Spinal cord (tissue), 10 donors: Measurements from ENCODE around the gene MRPL51. TPM values are rescaled to one million over a fixed set of nuclear protein-coding genes. Genes with fewer than 3 reads are reported as not detected.

Experiments
- DNase-seq, 6 donors: peaks; one replicate each; pipeline versions ENCODE4 v3.0.0 to v3.0.0-alpha.2; 2013 to 2015; ENCODE audit warnings: low spot score in 6 of 6, low read depth in 4 of 6
- H3K27ac ChIP-seq: one replicate; pipeline ENCODE4 v1.5.1; 2013; ENCODE audit warnings: low read depth, low read length, control low read depth
- H3K27me3 ChIP-seq: one replicate; pipeline ENCODE4 v1.6.1; 2013; ENCODE audit warnings: low read length; ENCODE audit not compliant: control insufficient read depth, insufficient read depth
- H3K36me3 ChIP-seq: one replicate; pipeline ENCODE4 v1.6.1; 2013; ENCODE audit warnings: low read length; ENCODE audit not compliant: control insufficient read depth, insufficient read depth
- H3K4me1 ChIP-seq: one replicate; pipeline ENCODE4 v1.6.1; 2013; ENCODE audit warnings: low read length; ENCODE audit not compliant: control insufficient read depth, insufficient read depth
- H3K4me3 ChIP-seq: one replicate; pipeline ENCODE4 v1.5.1; 2013; ENCODE audit warnings: low read depth, low read length, control low read depth
- H3K9me3 ChIP-seq: one replicate; pipeline ENCODE4 v1.6.1; 2013; ENCODE audit warnings: low read length; ENCODE audit not compliant: control insufficient read depth, insufficient read depth
- WGBS: methylation state at CpG from one replicate; pipeline ENCODE4 v1.1.5; 2013; ENCODE audit warnings: missing lambda C conversion rate; ENCODE audit not compliant: insufficient coverage; 5-methylcytosine and 5-hydroxymethylcytosine counted together
- polyA plus RNA-seq, 2 donors: library from polyadenylated mRNA; unstranded; fragments of 120-200 nt; gene quantifications; one replicate each; pipeline ENCODE4 v1.2.1, GENCODE V29; 2013; ENCODE audit not compliant: insufficient read length in 2 of 2
- total RNA-seq, 2 donors: library from RNA; depleted of rRNA in 1 of 2; stranded (reverse); fragments of 120-200 nt in 1 of 2; fragments of >200 nt in 1 of 2; gene quantifications; one replicate each; pipeline versions ENCODE4 v1.2.3 to v1.2.4, GENCODE V29; 2013 to 2014
- donor health status: healthy.

The MRPL51 gene
- total and polyA plus RNA-seq, 4 donors: 45.4 to 180 (median 125) TPM

- Histone ChIP-seq H3K36me3 (peaks cover 18% of the 10 kb centered on the region), H3K9me3 (no peaks in the 10 kb centered on the region), H3K4me3 (peak overlapping the region; percentile 72), H3K27ac (peak overlapping the region; percentile 97), H3K4me1 (peaks cover 38% of the 10 kb centered on the region), H3K27me3 (no peaks in the 10 kb centered on the region)
- DNase-seq: no peak
- WGBS: 85% methylated on average over 17 of the region's 17 CpGs
Observed at GRCh38 chr12:6452944-6453630, 40.0 kb downstream of the MRPL51 start.

- Histone ChIP-seq H3K4me3 (peak overlapping the region; percentile 72), H3K4me1 (peaks cover 38% of the 10 kb centered on the region), H3K27me3 (no peaks in the 10 kb centered on the region), H3K36me3 (peaks cover 13% of the 10 kb centered on the region), H3K9me3 (no peaks in the 10 kb centered on the region), H3K27ac (peak overlapping the region; percentile 97)
- WGBS: 25% methylated on average over 7 of the region's 9 CpGs
- peak in 2 of 6 donors; percentile 26 to 43 for DNase-seq
Observed at GRCh38 chr12:6452245-6452943, 40.7 kb downstream of the MRPL51 start.

GRCh38 chr12:6451348-6452244 lies 41.5 kb downstream of the MRPL51 start, which contains the start of gene TAPBPL:
Gene TAPBPL (plus strand): TSS chr12:6452042. CDS start chr12:6452249, 207 bp downstream.
- peak; percentile 74 to 98 (median 86) for DNase-seq
- H3K4me1 ChIP-seq: peaks cover 38% of the 10 kb centered on the region

GRCh38 chr12:6450869-6451347 lies 42.2 kb downstream of the MRPL51 start:
- Histone ChIP-seq H3K4me1 (peaks cover 38% of the 10 kb centered on the region), H3K27ac (peak overlapping the region; percentile 97), H3K9me3 (no peaks in the 10 kb centered on the region), H3K36me3 (peaks cover 20% of the 10 kb centered on the region), H3K27me3 (no peaks in the 10 kb centered on the region), H3K4me3 (peak overlapping the region; percentile 72)
- WGBS: 7% methylated on average over 10 of the region's 11 CpGs
- DNase-seq: peak in 1 of 6 donors; percentile 38

More at GRCh38 chr12:6451348-6452244, 41.5 kb downstream of the MRPL51 start, which contains the start of gene TAPBPL:
- WGBS: 8% methylated on average over 23 of the region's 27 CpGs
- Histone ChIP-seq H3K36me3 (peaks cover 16% of the 10 kb centered on the region), H3K27ac (peak within 1 kb of the TSS; percentile 97), H3K9me3 (no peaks in the 10 kb centered on the region), H3K27me3 (no peaks in the 10 kb centered on the region), H3K4me3 (peak within 1 kb of the TSS; percentile 72)

- peaks cover 20% of the 10 kb centered on the region for H3K36me3 ChIP-seq
Observed at GRCh38 chr12:6450091-6450868, 42.8 kb downstream of the MRPL51 start.

GRCh38 chr12:6444704-6445688 lies 48.1 kb downstream of the MRPL51 start, which contains the start of gene CD27:
Gene CD27 (plus strand): TSS chr12:6444955. CDS start chr12:6445096, 141 bp downstream.
- Histone ChIP-seq H3K4me3 (no peak within 1 kb of the TSS), H3K36me3 (peaks cover 19% of the 10 kb centered on the region), H3K27ac (no peak within 1 kb of the TSS), H3K9me3 (no peaks in the 10 kb centered on the region), H3K4me1 (peaks cover 3% of the 10 kb centered on the region), H3K27me3 (no peaks in the 10 kb centered on the region)
- DNase-seq: no peak
- WGBS: 92% methylated on average over 9 of the region's 16 CpGs

More at GRCh38 chr12:6450091-6450868, 42.8 kb downstream of the MRPL51 start:
- Histone ChIP-seq H3K27me3 (no peaks in the 10 kb centered on the region), H3K9me3 (no peaks in the 10 kb centered on the region), H3K4me1 (peaks cover 38% of the 10 kb centered on the region), H3K4me3 (peak overlapping the region; percentile 72), H3K27ac (peak overlapping the region; percentile 97)
- 76% methylated on average over 11 of the region's 16 CpGs for WGBS
- peak in 1 of 6 donors; percentile 20 for DNase-seq

GRCh38 chr12:6444031-6444430 lies 49.0 kb downstream of the MRPL51 start:
- no peaks in the 10 kb centered on the region for H3K27me3 ChIP-seq
- no peak overlapping the region for H3K4me3 ChIP-seq
- no peak for DNase-seq
- peaks cover 19% of the 10 kb centered on the region for H3K36me3 ChIP-seq
- no peak overlapping the region for H3K27ac ChIP-seq
- H3K9me3 ChIP-seq: no peaks in the 10 kb centered on the region
- 87% methylated on average over 1 of the region's 4 CpGs for WGBS
- H3K4me1 ChIP-seq: no peaks in the 10 kb centered on the region
